Heart left ventricle (tissue), 13 donors: ENCODE measurements around the gene NELL1.

Experiments used
- POLR2A ChIP-seq, 2 donors: fragments of 450-650 bp; IDR thresholded peaks; one replicate each; pipeline ENCODE4 v1.6.1; 2017; ENCODE audit warnings: antibody characterized with exemption in 2 of 2, mild to moderate bottlenecking in 2 of 2, moderate library complexity in 2 of 2
- TF ChIP-seq, protein P1 (sequence below), 12 donors: fragments of 200-600 bp; sonication (generic) in 4 of 12; IDR thresholded peaks; one replicate each; pipeline versions ENCODE4 v1.5.0 to v1.8.0; 2018 to 2022; ENCODE audit warnings: antibody characterized with exemption in 12 of 12, mild to moderate bottlenecking in 5 of 12
- donor health status: ischemic (EF 13 %, LVEDD 7.1; RV severe dilation, severe dysfunction).
- donor health status: DM: no; HTN: yes; CAD: no.
- donor health status: DM: no; HTN: no; CAD: no.
- donor health status: ischemic (EF 25% LVEDD 6.9; RV normal size, moderate dysfunction).
- donor health status: ischemic (EF 25% LVEDD 5.7; RV mildly dilated, moderate dysfunction).
- donor health status: ischemic (EF 35%, LVEDD 5.7; RV mildly dilated, moderate dysfunction).
- donor health status: nonischemic (EF 11% LVEDD 7.7; RV severe dilation, severe dysfunction).
- donor health status: DM: yes; HTN: yes; CAD: no.
- donor health status: PGD.
- donor health status: ischemic (EF 29% LVEDD 5.4; RV normal size, mild dysfunction).
- donor health status: nonischemic (EF 23%, LVEDD 6.1; RV moderate dilation, normal function).

- TF ChIP-seq, protein P1, sequence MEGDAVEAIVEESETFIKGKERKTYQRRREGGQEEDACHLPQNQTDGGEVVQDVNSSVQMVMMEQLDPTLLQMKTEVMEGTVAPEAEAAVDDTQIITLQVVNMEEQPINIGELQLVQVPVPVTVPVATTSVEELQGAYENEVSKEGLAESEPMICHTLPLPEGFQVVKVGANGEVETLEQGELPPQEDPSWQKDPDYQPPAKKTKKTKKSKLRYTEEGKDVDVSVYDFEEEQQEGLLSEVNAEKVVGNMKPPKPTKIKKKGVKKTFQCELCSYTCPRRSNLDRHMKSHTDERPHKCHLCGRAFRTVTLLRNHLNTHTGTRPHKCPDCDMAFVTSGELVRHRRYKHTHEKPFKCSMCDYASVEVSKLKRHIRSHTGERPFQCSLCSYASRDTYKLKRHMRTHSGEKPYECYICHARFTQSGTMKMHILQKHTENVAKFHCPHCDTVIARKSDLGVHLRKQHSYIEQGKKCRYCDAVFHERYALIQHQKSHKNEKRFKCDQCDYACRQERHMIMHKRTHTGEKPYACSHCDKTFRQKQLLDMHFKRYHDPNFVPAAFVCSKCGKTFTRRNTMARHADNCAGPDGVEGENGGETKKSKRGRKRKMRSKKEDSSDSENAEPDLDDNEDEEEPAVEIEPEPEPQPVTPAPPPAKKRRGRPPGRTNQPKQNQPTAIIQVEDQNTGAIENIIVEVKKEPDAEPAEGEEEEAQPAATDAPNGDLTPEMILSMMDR (IDR thresholded peaks at IDR 0.05), result no peak
- TF ChIP-seq POLR2A (IDR thresholded peaks at IDR 0.05), result no peak
These were observed 15.3 kb upstream of the NELL1 start for GRCh38 chr11:20654038-20654437.
